Loucy (cell line): Measurements from ENCODE around the gene SH3RF3.

Source experiments
- CTCF ChIP-seq: fragments of 200-600 bp; sonication (generic); conservative IDR thresholded peaks from 2 replicates; pipeline ENCODE4 v1.5.1; 2014; ENCODE audit warnings: mild to moderate bottlenecking, antibody characterized with exemption, low read length
- EZH2phosphoT487 ChIP-seq: fragments of 200-600 bp; IDR thresholded peaks from 2 replicates; pipeline ENCODE4 v1.6.1; 2018; ENCODE audit warnings: antibody characterized with exemption, mild to moderate bottlenecking, moderate library complexity, borderline replicate concordance

GRCh38 chr2:109423556-109424359, 294.8 kb downstream of the SH3RF3 start:
- TF ChIP-seq CTCF (no peak), EZH2phosphoT487 (no peak)
